SH-SY5Y (cell line): Measurements from ENCODE around the gene PANX2.

Experiments
- GATA2 ChIP-seq: IDR thresholded peaks from 2 replicates; pipeline ENCODE4 v1.6.1; 2011; ENCODE audit warnings: mild to moderate bottlenecking, low read depth, low read length
- GATA3 ChIP-seq: IDR thresholded peaks from 2 replicates; pipeline ENCODE4 v1.6.1; 2011; ENCODE audit warnings: low read depth, mild to moderate bottlenecking, low read length, moderate library complexity

- TF ChIP-seq GATA2, result no peak
- TF ChIP-seq GATA3, result no peak
Observed at GRCh38 chr22:50189849-50190181, 19.3 kb downstream of the PANX2 start.
